GM12873 (cell line): ENCODE data around the gene CGNL1.

ENCODE experiments used
- TF ChIP-seq, protein P1 (sequence below): IDR thresholded peaks from 2 replicates; pipeline ENCODE4 v1.5.1; 2012; ENCODE audit warnings: low read depth, mild to moderate bottlenecking, moderate library complexity, low read length, control low read depth; ENCODE audit not compliant: insufficient read depth; ENCODE audit errors: missing control alignments

Gene CGNL1

DNA sequence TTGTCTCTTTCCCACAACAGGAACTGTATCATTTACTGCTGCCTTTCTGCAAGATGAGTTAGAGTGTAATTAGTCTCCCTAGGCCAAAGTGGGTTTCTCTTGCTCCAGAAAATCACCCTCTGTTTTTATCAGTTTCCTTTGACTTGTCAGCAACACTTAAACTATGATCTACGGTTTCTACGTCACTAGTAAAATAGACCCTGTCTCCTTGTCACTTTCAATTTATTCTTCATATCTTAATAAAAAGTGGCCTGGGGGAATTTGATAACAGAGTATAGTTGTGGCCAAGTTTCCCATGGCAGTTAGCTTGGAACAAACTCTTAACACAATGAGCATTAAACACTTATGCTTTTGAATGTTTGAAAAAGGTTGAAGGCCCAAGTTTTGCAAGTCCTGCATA, 79.6 kb downstream of the CGNL1 start:
- TF ChIP-seq, protein P1, sequence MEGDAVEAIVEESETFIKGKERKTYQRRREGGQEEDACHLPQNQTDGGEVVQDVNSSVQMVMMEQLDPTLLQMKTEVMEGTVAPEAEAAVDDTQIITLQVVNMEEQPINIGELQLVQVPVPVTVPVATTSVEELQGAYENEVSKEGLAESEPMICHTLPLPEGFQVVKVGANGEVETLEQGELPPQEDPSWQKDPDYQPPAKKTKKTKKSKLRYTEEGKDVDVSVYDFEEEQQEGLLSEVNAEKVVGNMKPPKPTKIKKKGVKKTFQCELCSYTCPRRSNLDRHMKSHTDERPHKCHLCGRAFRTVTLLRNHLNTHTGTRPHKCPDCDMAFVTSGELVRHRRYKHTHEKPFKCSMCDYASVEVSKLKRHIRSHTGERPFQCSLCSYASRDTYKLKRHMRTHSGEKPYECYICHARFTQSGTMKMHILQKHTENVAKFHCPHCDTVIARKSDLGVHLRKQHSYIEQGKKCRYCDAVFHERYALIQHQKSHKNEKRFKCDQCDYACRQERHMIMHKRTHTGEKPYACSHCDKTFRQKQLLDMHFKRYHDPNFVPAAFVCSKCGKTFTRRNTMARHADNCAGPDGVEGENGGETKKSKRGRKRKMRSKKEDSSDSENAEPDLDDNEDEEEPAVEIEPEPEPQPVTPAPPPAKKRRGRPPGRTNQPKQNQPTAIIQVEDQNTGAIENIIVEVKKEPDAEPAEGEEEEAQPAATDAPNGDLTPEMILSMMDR = no peak

DNA sequence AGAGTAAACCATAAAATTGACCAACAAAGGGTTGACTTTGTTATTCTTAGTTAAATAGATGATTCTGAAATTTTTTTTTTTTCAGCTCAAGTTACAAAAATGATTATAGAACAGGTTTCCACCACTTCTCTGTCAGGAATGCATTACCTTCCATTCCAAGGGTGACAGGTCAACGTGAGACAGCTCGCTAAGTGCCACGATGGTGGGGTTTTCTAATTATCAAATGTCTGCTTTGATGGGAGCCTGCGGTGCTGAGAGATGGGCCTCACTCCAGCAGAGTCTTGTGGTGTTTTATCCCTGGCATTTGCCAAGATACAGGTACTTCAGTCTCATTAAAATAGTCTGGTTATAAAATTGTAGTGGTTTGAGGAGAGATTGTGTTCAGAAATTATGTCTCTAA, 80.3 kb downstream of the CGNL1 start:
- TF ChIP-seq, protein P1 = no peak

DNA sequence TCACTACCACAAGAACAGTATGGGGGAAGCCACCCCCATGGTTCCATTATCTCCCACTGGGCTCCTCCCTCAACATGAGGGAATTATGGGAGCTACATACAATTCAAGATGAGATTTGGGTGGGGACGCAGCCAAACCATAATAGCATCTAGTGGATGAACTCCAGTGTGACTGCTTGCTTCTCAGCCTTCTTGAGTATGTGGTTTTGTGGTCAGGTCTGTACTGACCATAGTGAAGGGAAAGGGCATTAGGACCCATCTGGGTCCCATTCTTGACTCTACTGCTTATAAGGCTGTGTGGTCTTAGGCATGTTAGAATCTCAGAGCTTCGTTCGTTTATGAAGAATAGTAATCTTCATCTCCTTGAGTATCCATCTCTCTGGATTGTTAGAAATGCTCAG, 81.4 kb downstream of the CGNL1 start:
- TF ChIP-seq, protein P1 = no peak

DNA sequence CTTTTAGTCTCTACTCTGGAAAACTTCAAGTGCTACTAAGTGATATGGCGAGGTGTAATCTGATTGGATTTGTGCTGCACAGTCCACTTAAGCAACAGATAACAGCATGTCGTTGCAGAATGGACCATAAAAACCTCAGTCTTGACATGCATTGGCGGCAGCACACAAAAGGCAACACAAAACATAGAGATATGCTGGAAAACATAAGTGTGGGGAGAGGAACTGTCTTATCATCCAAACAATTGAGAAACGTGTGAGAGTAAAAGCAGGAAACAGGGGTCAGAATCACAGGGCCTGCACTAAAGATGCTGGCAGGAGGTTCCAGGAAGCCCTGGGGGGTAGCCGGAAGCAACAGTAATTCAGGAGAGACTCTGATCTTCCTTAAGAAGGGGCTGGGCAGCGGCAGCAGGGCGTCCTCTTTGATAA, 82.1 kb downstream of the CGNL1 start:
- TF ChIP-seq, protein P1 = no peak

DNA sequence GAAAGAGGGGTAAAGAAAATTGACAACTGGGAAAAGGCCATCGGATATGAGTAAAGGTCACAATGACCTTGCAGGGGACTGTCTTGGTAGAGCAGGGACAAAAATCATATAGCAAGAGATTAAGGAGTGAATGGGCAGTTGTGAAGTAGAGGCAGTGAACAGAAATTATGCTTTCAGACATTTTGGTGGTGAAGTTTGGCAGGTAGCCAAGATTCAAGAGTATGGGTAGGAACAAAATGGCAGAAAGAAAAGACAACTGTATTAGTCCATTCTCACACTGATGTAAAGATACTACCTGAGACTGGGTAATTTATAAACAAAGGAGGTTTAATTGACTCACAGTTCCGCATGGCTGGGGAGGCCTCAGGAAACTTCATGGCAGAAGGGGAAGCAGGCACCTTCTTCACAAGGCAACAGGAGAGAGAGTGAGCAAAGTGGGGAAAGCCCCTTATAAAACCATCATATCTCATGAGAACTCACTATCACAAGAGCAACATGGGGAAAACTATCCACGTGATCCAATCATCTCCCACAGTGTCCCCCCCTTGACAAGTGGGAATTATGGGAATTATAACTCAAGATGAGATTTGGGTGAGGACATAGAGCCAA, 84.0 kb downstream of the CGNL1 start:
- TF ChIP-seq, protein P1 = no peak

DNA sequence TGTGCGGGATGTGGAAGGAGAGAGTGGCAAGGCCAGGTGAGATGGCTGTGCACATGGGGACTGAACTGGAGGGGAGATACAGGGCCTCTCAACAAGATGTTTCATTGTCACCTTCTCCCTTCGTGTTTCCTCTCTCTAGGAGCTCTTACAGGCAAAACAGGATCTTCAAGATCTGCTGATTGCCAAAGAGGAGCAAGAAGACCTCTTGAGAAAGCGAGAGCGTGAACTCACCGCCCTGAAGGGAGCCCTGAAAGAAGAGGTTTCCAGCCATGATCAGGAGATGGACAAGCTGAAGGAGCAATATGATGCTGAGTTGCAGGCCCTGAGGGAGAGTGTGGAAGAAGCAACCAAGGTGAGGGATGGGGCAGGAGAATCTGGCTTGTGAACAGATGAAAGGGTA, 85.2 kb downstream of the CGNL1 start:
- TF ChIP-seq, protein P1 = no peak

DNA sequence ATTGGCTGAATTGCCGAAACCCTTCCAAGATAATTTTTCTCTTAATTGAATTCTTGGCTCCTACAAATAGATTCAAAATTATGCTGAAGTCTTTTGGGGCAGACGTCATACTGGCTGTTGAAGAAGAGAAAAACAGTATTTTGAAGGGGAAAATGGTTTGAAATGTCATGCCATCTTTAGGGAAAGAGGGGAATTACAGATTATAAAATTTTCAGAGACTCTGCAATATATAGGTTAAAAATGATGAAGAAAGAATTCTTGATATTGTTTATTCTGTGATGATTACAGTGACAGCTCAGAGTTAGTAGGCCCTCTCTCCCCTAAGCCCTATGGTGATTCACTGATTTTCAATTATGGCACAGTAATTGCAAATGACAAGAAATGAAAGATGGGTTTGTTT, 86.1 kb downstream of the CGNL1 start:
- TF ChIP-seq, protein P1 = no peak
